WTC11 (cell line): ENCODE data around the gene ATF7. TPM values are rescaled to one million over a fixed set of nuclear protein-coding genes. Genes with fewer than 3 reads are reported as not detected.
"Not testable (repeated sequence)": the region's sequence is repeated elsewhere in the genome, so short reads cannot be mapped to it uniquely, and the experiment has no call there.

Experiments used
- ATAC-seq: fragments of 200-7000 bp; cut with Tn5 transposase; 2 replicates; pipeline ENCODE4 v1.10.0; 2021; ENCODE audit warnings: mild to moderate bottlenecking, moderate library complexity
- CTCF ChIA-PET: fragments of 300-600 bp; sonication (Branson Sonifier 250); formaldehyde crosslinking; loops from one replicate; lab custom pipeline; 2021; ENCODE audit warnings: antibody characterized with exemption; lab: Charles Lee
- POLR2A ChIA-PET: fragments of 350-600 bp; sonication (Branson Sonifier 250); formaldehyde crosslinking; loops from one replicate; lab custom pipeline; 2021; ENCODE audit warnings: antibody characterized with exemption; lab: Charles Lee
- DNase-seq: peaks from one replicate; pipeline ENCODE4 v3.0.0; 2021; ENCODE audit warnings: low spot score
- H3K27ac Mint-ChIP-seq: 2 replicates; pipeline ENCODE4 v1.8.0; 2021; ENCODE audit warnings: mixed read lengths
- H3K27me3 Mint-ChIP-seq: 2 replicates; pipeline ENCODE4 v1.8.0; 2021; ENCODE audit warnings: low read depth, mild to moderate bottlenecking, moderate library complexity, mixed read lengths
- H3K36me3 Mint-ChIP-seq: 2 replicates; pipeline ENCODE4 v1.8.0; 2021; ENCODE audit warnings: mixed read lengths
- H3K4me1 Mint-ChIP-seq: 2 replicates; pipeline ENCODE4 v1.8.0; 2022; ENCODE audit warnings: mixed read lengths
- H3K4me3 Mint-ChIP-seq: 2 replicates; pipeline ENCODE4 v1.8.0; 2021; ENCODE audit warnings: mild to moderate bottlenecking, moderate library complexity, mixed read lengths
- H3K9me3 Mint-ChIP-seq: 2 replicates; pipeline ENCODE4 v1.8.0; 2021; ENCODE audit warnings: mixed read lengths
- CBFB ChIP-seq: sonication (generic); formaldehyde crosslinking; IDR thresholded peaks from 2 replicates; pipeline ENCODE4 v1.8.1; 2022; ENCODE audit warnings: mild to moderate bottlenecking, low read depth, missing genetic modification reagents
- EMX1 ChIP-seq: fragments of 250-450 bp; sonication (Bioruptor Pico); IDR thresholded peaks from 2 replicates; pipeline ENCODE4 v1.8.0; 2021; ENCODE audit warnings: mild to moderate bottlenecking
- FOXJ3 ChIP-seq: sonication (generic); formaldehyde crosslinking; IDR thresholded peaks from 2 replicates; pipeline ENCODE4 v1.9.0; 2021; ENCODE audit warnings: missing genetic modification reagents, mild to moderate bottlenecking, borderline replicate concordance
- JAZF1 ChIP-seq: fragments of 250-450 bp; sonication (Bioruptor Pico); IDR thresholded peaks from 2 replicates; pipeline ENCODE4 v1.9.0; 2021; ENCODE audit warnings: moderate library complexity, mild to moderate bottlenecking, inconsistent platforms
- JUN ChIP-seq: sonication (generic); formaldehyde crosslinking; IDR thresholded peaks from 2 replicates; pipeline ENCODE4 v1.8.0; 2023; ENCODE audit warnings: mild to moderate bottlenecking, missing genetic modification reagents
- MAX ChIP-seq: sonication (generic); formaldehyde crosslinking; IDR thresholded peaks from 2 replicates; pipeline ENCODE4 v1.8.0; 2022; ENCODE audit warnings: mild to moderate bottlenecking, missing genetic modification reagents
- OVOL2 ChIP-seq: fragments of 250-450 bp; sonication (Bioruptor Pico); IDR thresholded peaks from 2 replicates; pipeline ENCODE4 v1.9.0; 2021; ENCODE audit warnings: mild to moderate bottlenecking, borderline replicate concordance
- PREB ChIP-seq: sonication (generic); formaldehyde crosslinking; IDR thresholded peaks from 2 replicates; pipeline ENCODE4 v1.8.1; 2022; ENCODE audit warnings: mild to moderate bottlenecking, missing genetic modification reagents, moderate library complexity, borderline replicate concordance
- RELA ChIP-seq: sonication (generic); formaldehyde crosslinking; IDR thresholded peaks from 2 replicates; pipeline ENCODE4 v1.8.1; 2022; ENCODE audit warnings: missing genetic modification reagents, mild to moderate bottlenecking, borderline replicate concordance
- SMAD3 ChIP-seq: sonication (generic); formaldehyde crosslinking; IDR thresholded peaks from 2 replicates; pipeline ENCODE4 v1.8.0; 2022; ENCODE audit warnings: missing genetic modification reagents, mild to moderate bottlenecking, borderline replicate concordance
- USF1 ChIP-seq: sonication (generic); formaldehyde crosslinking; IDR thresholded peaks from 2 replicates; pipeline ENCODE4 v1.8.0; 2022; ENCODE audit warnings: mild to moderate bottlenecking, missing genetic modification reagents
- USF2 ChIP-seq: sonication (generic); formaldehyde crosslinking; IDR thresholded peaks from 2 replicates; pipeline ENCODE4 v1.8.1; 2023; ENCODE audit warnings: mild to moderate bottlenecking, missing genetic modification reagents, moderate library complexity
- ZMAT4 ChIP-seq: fragments of 250-450 bp; sonication (Bioruptor Pico); IDR thresholded peaks from 2 replicates; pipeline ENCODE4 v1.9.0; 2021; ENCODE audit warnings: mild to moderate bottlenecking
- ZNF138 ChIP-seq: sonication (generic); formaldehyde crosslinking; conservative IDR thresholded peaks from 2 replicates; pipeline ENCODE4 v1.8.1; 2022; ENCODE audit warnings: mild to moderate bottlenecking, moderate library complexity, missing genetic modification reagents
- ZNF396 ChIP-seq: fragments of 250-450 bp; sonication (Bioruptor Pico); IDR thresholded peaks from 2 replicates; pipeline ENCODE4 v1.8.0; 2021; ENCODE audit warnings: mild to moderate bottlenecking, moderate library complexity, borderline replicate concordance
- ZNF425 ChIP-seq: fragments of 250-450 bp; sonication (Bioruptor Pico); conservative IDR thresholded peaks from 2 replicates; pipeline ENCODE4 v1.9.0; 2021; ENCODE audit warnings: mild to moderate bottlenecking
- ZNF532 ChIP-seq: fragments of 250-450 bp; sonication (Bioruptor Pico); IDR thresholded peaks from 2 replicates; pipeline ENCODE4 v1.9.0; 2021; ENCODE audit warnings: mild to moderate bottlenecking, borderline replicate concordance
- total RNA-seq: library from RNA; stranded (reverse); gene quantifications from 3 replicates; pipeline ENCODE4 v1.2.3, GENCODE V29; 2021

ATF7 gene
- total RNA-seq, 1 experiment from 2014 or later = 16.3 TPM

- peaks cover 4% of the 10 kb centered on the region; the same call in 1 of the 2 replicates for H3K9me3 Mint-ChIP-seq
- H3K27ac Mint-ChIP-seq = peak overlapping the region; percentile 64
- peaks cover 4% of the 10 kb centered on the region for H3K36me3 Mint-ChIP-seq
- no peaks in the 10 kb centered on the region for H3K27me3 Mint-ChIP-seq
- H3K4me1 Mint-ChIP-seq = peaks cover 38% of the 10 kb centered on the region
- TF ChIP-seq ZNF425 (CRISPR knock-in tag) (no peak), OVOL2 (CRISPR knock-in tag) (no peak), PREB (no peak), RELA (CRISPR knock-in tag) (no peak), JUN (CRISPR knock-in tag) (no peak), ZNF138 (CRISPR knock-in tag) (no peak), ZMAT4 (CRISPR knock-in tag) (no peak), MAX (CRISPR knock-in tag) (no peak), JAZF1 (CRISPR knock-in tag) (no peak)
- ATAC-seq (no peak), DNase-seq (no peak)
- ChIA-PET CTCF (interaction anchor here (1.0 to 3.5 kb wide), 8 partner anchors 10 to 179 kb away, joined by 3 to 15 read pairs (median 5); partner anchors contain the start of gene ATP5MC2), POLR2A (interaction anchor here (1.2 kb wide), 1 partner anchor 67 kb away, joined by 3 read pairs; the partner anchor contains the start of gene TARBP2)
- no peak overlapping the region for H3K4me3 Mint-ChIP-seq
Observed at GRCh38 chr12:53567961-53568808, 58.0 kb downstream of the ATF7 start.

GRCh38 chr12:53565376-53565775 lies 60.8 kb downstream of the ATF7 start:
- H3K4me3 Mint-ChIP-seq, H3K36me3 Mint-ChIP-seq, H3K27ac Mint-ChIP-seq, H3K27me3 Mint-ChIP-seq, POLR2A ChIA-PET, DNase-seq, ATAC-seq, H3K9me3 Mint-ChIP-seq: not testable (repeated sequence)
- CTCF ChIA-PET = interaction anchor here (3.5 kb wide), 1 partner anchor 21 kb away, joined by 15 read pairs; no protein-coding TSS in a partner anchor
- peaks cover 33% of the 10 kb centered on the region for H3K4me1 Mint-ChIP-seq

GRCh38 chr12:53564941-53565340 lies 61.2 kb downstream of the ATF7 start:
- no peaks in the 10 kb centered on the region for H3K36me3 Mint-ChIP-seq
- H3K27me3 Mint-ChIP-seq = no peaks in the 10 kb centered on the region
- ATAC-seq = no peak
- H3K27ac Mint-ChIP-seq = no peak overlapping the region
- no peak for DNase-seq
- H3K4me3 Mint-ChIP-seq = no peak overlapping the region
- H3K9me3 Mint-ChIP-seq = no peaks in the 10 kb centered on the region
- CTCF ChIA-PET = no interaction called here
- peaks cover 29% of the 10 kb centered on the region for H3K4me1 Mint-ChIP-seq
- POLR2A ChIA-PET = no interaction called here
- TF ChIP-seq JAZF1 (CRISPR knock-in tag) (no peak), ZNF396 (CRISPR knock-in tag) (no peak), SMAD3 (CRISPR knock-in tag) (no peak), ZNF532 (CRISPR knock-in tag) (no peak), EMX1 (no peak), CBFB (CRISPR knock-in tag) (no peak), USF2 (CRISPR knock-in tag) (no peak), FOXJ3 (CRISPR knock-in tag) (no peak), USF1 (no peak), ZNF425 (CRISPR knock-in tag) (no peak)
